H9 (cell line): ENCODE data around the gene ARL13B. TPM values are rescaled to one million over a fixed set of nuclear protein-coding genes. Genes with fewer than 3 reads are reported as not detected.

Source experiments
- DNase-seq: peaks from one replicate; pipeline ENCODE4 v3.0.0-alpha.2; 2017
- H2AFZ ChIP-seq: one replicate; pipeline ENCODE4 v1.6.1; 2013; ENCODE audit warnings: mild to moderate bottlenecking, low read length, control low read depth, moderate library complexity
- H2AK5ac ChIP-seq: 2 replicates; pipeline ENCODE4 v1.6.1; 2013; ENCODE audit warnings: low read length, control low read depth, mixed read lengths; ENCODE audit not compliant: insufficient read length
- H2BK120ac ChIP-seq: one replicate; pipeline ENCODE4 v1.6.1; 2013; ENCODE audit warnings: low read depth, mild to moderate bottlenecking, low read length, control low read depth, inconsistent platforms; ENCODE audit not compliant: poor library complexity, severe bottlenecking
- H2BK12ac ChIP-seq: 2 replicates; pipeline ENCODE4 v1.6.1; 2013; ENCODE audit warnings: low read length, control low read depth, mixed read lengths, low read depth; ENCODE audit not compliant: insufficient read length
- H2BK15ac ChIP-seq: 2 replicates; pipeline ENCODE4 v1.6.1; 2013; ENCODE audit warnings: low read depth, low read length, control low read depth
- H2BK20ac ChIP-seq: one replicate; pipeline ENCODE4 v1.6.1; 2013; ENCODE audit warnings: low read depth, mild to moderate bottlenecking, low read length, control low read depth, inconsistent platforms; ENCODE audit not compliant: poor library complexity, severe bottlenecking
- H2BK5ac ChIP-seq: 2 replicates; pipeline ENCODE4 v1.6.1; 2013; ENCODE audit warnings: low read length, control low read depth, mixed read lengths; ENCODE audit not compliant: insufficient read length
- H3K14ac ChIP-seq: 2 replicates; pipeline ENCODE4 v1.6.1; 2013; ENCODE audit warnings: low read length, control low read depth; ENCODE audit not compliant: insufficient read depth
- H3K18ac ChIP-seq: 2 replicates; pipeline ENCODE4 v1.6.1; 2013; ENCODE audit warnings: low read depth, mild to moderate bottlenecking, mixed read lengths, low read length, control low read depth; ENCODE audit not compliant: insufficient read length
- H3K23ac ChIP-seq: 2 replicates; pipeline ENCODE4 v1.6.1; 2013; ENCODE audit warnings: low read length, control low read depth, mixed read lengths, low read depth; ENCODE audit not compliant: insufficient read length
- H3K23me2 ChIP-seq: 2 replicates; pipeline ENCODE4 v1.6.1; 2013; ENCODE audit warnings: low read depth, mild to moderate bottlenecking, mixed read lengths, low read length, control low read depth; ENCODE audit not compliant: insufficient read length, poor library complexity, severe bottlenecking
- H3K27ac ChIP-seq: 2 replicates; pipeline ENCODE4 v1.5.1; 2013; ENCODE audit warnings: low read length, control low read depth, mixed read lengths, low read depth; ENCODE audit not compliant: insufficient read length
- H3K27me3 ChIP-seq: 2 replicates; pipeline ENCODE4 v1.6.1; 2013; ENCODE audit warnings: low read length, control low read depth, inconsistent platforms; ENCODE audit not compliant: insufficient read depth
- H3K4ac ChIP-seq: 2 replicates; pipeline ENCODE4 v1.6.1; 2013; ENCODE audit warnings: low read depth, mild to moderate bottlenecking, control low read depth, inconsistent platforms, low read length, moderate library complexity
- H3K4me1 ChIP-seq: 2 replicates; pipeline ENCODE4 v1.6.1; 2013; ENCODE audit warnings: low read length, control low read depth, inconsistent platforms; ENCODE audit not compliant: insufficient read depth
- H3K4me2 ChIP-seq: 2 replicates; pipeline ENCODE4 v1.6.1; 2013; ENCODE audit warnings: low read length, control low read depth, mixed read lengths; ENCODE audit not compliant: insufficient read length, insufficient read depth
- H3K56ac ChIP-seq: 2 replicates; pipeline ENCODE4 v1.6.1; 2013; ENCODE audit warnings: low read depth, mild to moderate bottlenecking, mixed read lengths, low read length, control low read depth; ENCODE audit not compliant: insufficient read length
- H3K79me1 ChIP-seq: 2 replicates; pipeline ENCODE4 v1.6.1; 2013; ENCODE audit warnings: low read depth, mild to moderate bottlenecking, moderate library complexity, low read length, control low read depth, inconsistent platforms; ENCODE audit not compliant: insufficient read depth, poor library complexity, severe bottlenecking
- H3K79me2 ChIP-seq: 2 replicates; pipeline ENCODE4 v1.6.1; 2013; ENCODE audit warnings: low read length, control low read depth, inconsistent platforms; ENCODE audit not compliant: insufficient read depth
- H3K9ac ChIP-seq: 2 replicates; pipeline ENCODE4 v1.6.1; 2013; ENCODE audit warnings: low read length, control low read depth, mixed read lengths; ENCODE audit not compliant: insufficient read length; ENCODE audit errors: extremely low read depth
- H3K9me3 ChIP-seq: one replicate; pipeline ENCODE4 v1.6.1; 2013; ENCODE audit warnings: low read depth, low read length, inconsistent platforms; ENCODE audit not compliant: control insufficient read depth
- H3T11ph ChIP-seq: one replicate; pipeline ENCODE4 v1.6.1; 2013; ENCODE audit warnings: mild to moderate bottlenecking, low read length, control low read depth, inconsistent platforms
- H4K20me1 ChIP-seq: one replicate; pipeline ENCODE4 v1.6.1; 2013; ENCODE audit not compliant: control insufficient read depth, insufficient read length, insufficient read depth
- H4K5ac ChIP-seq: 2 replicates; pipeline ENCODE4 v1.6.1; 2013; ENCODE audit warnings: low read depth, mild to moderate bottlenecking, mixed read lengths, low read length, control low read depth; ENCODE audit not compliant: insufficient read length
- H4K8ac ChIP-seq: replicated peaks from 2 replicates; pipeline ENCODE4 v1.6.1; 2013; ENCODE audit warnings: low read length, control low read depth, mixed read lengths, low read depth; ENCODE audit not compliant: insufficient read length
- H4K91ac ChIP-seq: 2 replicates; pipeline ENCODE4 v1.6.1; 2013; ENCODE audit warnings: low read depth, mild to moderate bottlenecking, moderate library complexity, mixed read lengths, low read length, control low read depth; ENCODE audit not compliant: insufficient read length
- H3K27ac Mint-ChIP-seq, 3 experiments: 2 replicates in 2 of 3; 3 replicates in 1 of 3; pipeline ENCODE4 v1.8.0; 2020 to 2021; ENCODE audit warnings: mixed read lengths in 3 of 3, mild to moderate bottlenecking in 1 of 3, moderate library complexity in 1 of 3
- H3K27me3 Mint-ChIP-seq: 2 replicates; pipeline ENCODE4 v1.8.0; 2021; ENCODE audit warnings: low read depth, mild to moderate bottlenecking, moderate library complexity, mixed read lengths
- H3K36me3 Mint-ChIP-seq, 3 experiments: 2 replicates in 2 of 3; 3 replicates in 1 of 3; pipeline ENCODE4 v1.8.0; 2020 to 2021; ENCODE audit warnings: low read depth in 3 of 3, mixed read lengths in 3 of 3; ENCODE audit not compliant: insufficient read depth in 1 of 3
- H3K4me1 Mint-ChIP-seq, 2 experiments: 2 replicates each; pipeline ENCODE4 v1.8.0; 2020; ENCODE audit warnings: mixed read lengths in 2 of 2
- H3K4me3 Mint-ChIP-seq, 2 experiments: 2 replicates in 1 of 2; 3 replicates in 1 of 2; pipeline ENCODE4 v1.8.0; 2020 to 2021; ENCODE audit warnings: mild to moderate bottlenecking in 2 of 2, mixed read lengths in 2 of 2, moderate library complexity in 1 of 2
- H3K9me3 Mint-ChIP-seq, 2 experiments: 2 replicates in 1 of 2; 3 replicates in 1 of 2; pipeline ENCODE4 v1.8.0; 2020; ENCODE audit warnings: mild to moderate bottlenecking in 2 of 2, mixed read lengths in 2 of 2, moderate library complexity in 1 of 2
- CTCF ChIP-seq: fragments of 200-600 bp; sonication (generic); conservative IDR thresholded peaks from 3 replicates; pipeline ENCODE4 v1.8.0; 2021; ENCODE audit warnings: antibody characterized with exemption, mild to moderate bottlenecking
- WGBS: extraction: QIAGEN DNeasy Blood & Tissue Kit; methylation state at CpG from one replicate; pipeline ENCODE4 v1.1.7; 2013; ENCODE audit warnings: missing lambda C conversion rate, low lambda C conversion rate, mixed read lengths; ENCODE audit not compliant: insufficient read length; ENCODE audit errors: extremely low coverage; 5-methylcytosine and 5-hydroxymethylcytosine counted together
- total RNA-seq: library from RNA; stranded (reverse); gene quantifications from 2 replicates; pipeline ENCODE4 v1.2.1, GENCODE V29; 2021

The ARL13B gene
- total RNA-seq, 1 experiment from 2014 or later = 7.9 TPM

GRCh38 chr3:94092086-94092485 lies 112.1 kb downstream of the ARL13B start:
- Histone ChIP-seq H3K79me2 (no peaks in the 10 kb centered on the region), H4K20me1 (no peaks in the 10 kb centered on the region), H3K4me2 (no peak overlapping the region), H3K18ac (no peak overlapping the region), H3K56ac (no peak overlapping the region), H3K9ac (no peak overlapping the region), H2BK12ac (no peak overlapping the region), H2BK20ac (no peak overlapping the region), H2BK120ac (no peak overlapping the region), H3T11ph (no peak overlapping the region), H4K91ac (no peak overlapping the region), H3K14ac (no peak overlapping the region), H3K9me3 (no peaks in the 10 kb centered on the region), H3K27me3 (no peaks in the 10 kb centered on the region), H3K23ac (no peak overlapping the region), H4K8ac (no peak overlapping the region), H3K79me1 (no peaks in the 10 kb centered on the region), H2BK5ac (no peak overlapping the region), H3K27ac (no peak overlapping the region), H2BK15ac (no peak overlapping the region), H3K23me2 (no peaks in the 10 kb centered on the region), H2AK5ac (no peak overlapping the region), H3K4ac (no peak overlapping the region), H2AFZ (no peak overlapping the region), H3K4me1 (no peaks in the 10 kb centered on the region), H4K5ac (no peak overlapping the region)
- no peak for DNase-seq
- no peak for TF ChIP-seq CTCF
- Mint-ChIP-seq H3K27ac (no peak overlapping the region), H3K4me3 (no peak overlapping the region), H3K36me3 (peaks cover 0 to 13% (median 3%) of the 10 kb centered on the region in 3 experiments; a peak in 4 of 7 replicates), H3K9me3 (no peaks in the 10 kb centered on the region), H3K27me3 (no peaks in the 10 kb centered on the region), H3K4me1 (no peaks in the 10 kb centered on the region)
- no CpG with 5 or more reads among the region's 1 CpG for WGBS
